HG03575 (cell line): ENCODE data around the gene ZHX3.

ENCODE experiments used
- ATAC-seq: cut with Tn5 transposase; IDR thresholded peaks from one replicate; pipeline ENCODE4 v1.9.1; 2021; ENCODE audit not compliant: unreplicated experiment, insufficient number of reproducible peaks, low FRiP score; ENCODE audit errors: extremely low read depth

The ZHX3 gene

DNA sequence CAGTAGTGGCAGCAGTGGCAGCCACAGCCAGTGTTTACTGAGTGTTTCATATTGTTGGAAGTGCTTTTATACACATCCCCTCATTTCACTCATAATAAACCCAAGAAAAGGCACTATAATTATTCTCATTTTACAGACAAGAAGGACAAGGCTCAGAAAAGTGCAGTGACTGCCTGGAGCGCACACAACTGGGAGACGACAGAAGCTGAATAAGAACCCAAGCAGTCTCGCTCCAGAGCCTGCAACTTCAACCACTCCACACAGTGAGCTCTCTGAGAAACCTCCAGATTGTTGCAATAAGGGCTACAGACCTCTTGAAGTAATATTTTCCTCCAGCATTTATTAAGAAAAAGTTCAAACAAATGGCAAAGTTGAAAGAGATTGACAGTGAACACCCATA lies 103.3 kb downstream of the ZHX3 start:
- ATAC-seq: no peak

DNA sequence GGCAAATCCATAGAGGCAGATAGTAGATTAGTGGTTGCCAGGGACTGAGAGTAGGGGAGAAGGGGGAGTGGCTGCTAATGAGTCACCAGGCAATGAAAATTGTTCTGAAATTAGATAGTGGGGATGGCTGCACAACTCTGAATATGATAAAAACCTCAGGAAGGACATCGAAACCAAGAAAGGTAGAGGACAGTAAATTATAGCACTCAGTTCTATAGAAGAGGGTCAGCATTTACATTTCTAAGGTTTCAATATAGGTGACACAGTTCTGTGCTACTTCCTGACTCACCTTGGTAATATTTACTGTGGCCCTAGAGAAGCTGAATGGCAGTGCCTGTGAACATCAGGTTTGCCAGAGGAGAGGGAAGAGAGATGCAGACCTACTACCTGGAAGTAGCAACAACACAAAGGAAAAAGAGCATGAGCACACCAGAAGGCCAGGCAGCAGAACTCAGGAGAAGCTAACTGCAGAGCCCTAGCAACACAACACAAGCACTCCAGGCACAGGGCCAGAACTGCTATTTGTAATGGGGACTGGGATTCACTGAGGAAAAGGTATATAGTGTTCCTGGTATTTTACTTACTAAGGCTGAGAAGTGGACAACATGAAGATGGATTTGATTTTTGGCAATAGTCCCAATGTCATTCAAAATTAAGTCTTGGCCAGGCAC lies 104.2 kb downstream of the ZHX3 start:
- no peak for ATAC-seq

DNA sequence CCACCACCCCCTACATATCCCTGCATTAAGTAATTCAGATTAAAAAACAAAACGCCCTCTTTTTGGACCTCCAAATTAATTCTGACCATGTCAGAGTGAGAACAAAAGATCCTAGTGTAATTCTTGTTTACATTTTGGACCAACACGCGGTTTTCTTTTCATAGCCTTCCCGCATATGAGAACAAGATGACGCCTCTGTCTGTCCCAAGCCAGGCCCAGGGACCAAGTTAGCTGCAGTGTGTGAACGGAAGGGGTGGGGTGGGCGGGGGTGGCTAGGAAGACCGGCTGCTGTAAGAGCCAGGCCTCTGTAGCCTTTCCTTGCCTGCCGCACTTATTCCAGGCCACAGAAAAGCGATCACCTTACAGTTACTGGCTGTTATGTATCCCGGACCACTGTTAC lies 112.2 kb downstream of the ZHX3 start:
- ATAC-seq: no peak

DNA sequence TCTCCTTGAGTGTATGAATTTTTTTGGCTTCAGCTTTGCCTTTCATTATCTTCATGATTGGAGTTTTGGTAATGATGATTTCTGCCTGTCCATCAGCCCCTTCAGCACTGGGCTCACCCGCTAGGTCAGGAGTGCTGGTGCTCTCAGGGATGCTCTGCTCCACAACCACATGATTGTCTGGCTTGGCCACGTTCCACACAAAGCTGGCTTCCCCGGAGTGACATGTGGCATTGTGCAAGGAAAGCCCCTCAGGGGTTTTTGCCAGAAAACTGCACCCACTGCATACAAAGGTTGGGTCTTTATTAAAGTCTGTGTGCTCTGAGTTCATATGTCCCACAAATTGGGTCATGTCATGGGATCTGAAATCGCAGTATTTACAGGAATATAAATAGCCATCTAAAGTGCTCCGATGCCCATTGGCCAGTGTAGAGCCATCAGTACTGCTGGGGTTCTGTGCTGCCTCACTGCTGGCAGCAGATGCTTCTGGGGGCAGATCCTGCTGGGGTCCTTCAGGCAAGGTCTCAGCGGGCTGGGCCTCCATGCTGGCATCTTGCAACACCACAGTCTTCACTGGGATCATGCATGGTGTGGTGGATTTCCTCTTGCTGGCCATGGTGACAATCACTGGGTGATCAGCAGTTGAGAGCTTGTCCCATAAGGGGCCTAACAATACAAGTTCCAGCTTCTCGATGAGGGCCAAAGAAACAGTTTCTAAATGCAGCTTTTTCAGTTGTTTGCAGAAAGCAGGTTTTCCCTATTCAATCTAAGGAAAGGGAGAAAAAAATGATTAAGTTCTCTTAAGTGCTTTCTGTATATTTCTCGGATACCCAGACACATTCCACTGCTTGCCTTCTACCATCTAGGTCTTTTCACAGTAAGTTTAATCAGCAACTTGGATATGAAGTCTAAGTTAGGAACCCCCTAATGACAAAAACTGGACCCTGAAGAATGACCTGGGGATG lies 112.9 kb downstream of the ZHX3 start:
- no peak for ATAC-seq

DNA sequence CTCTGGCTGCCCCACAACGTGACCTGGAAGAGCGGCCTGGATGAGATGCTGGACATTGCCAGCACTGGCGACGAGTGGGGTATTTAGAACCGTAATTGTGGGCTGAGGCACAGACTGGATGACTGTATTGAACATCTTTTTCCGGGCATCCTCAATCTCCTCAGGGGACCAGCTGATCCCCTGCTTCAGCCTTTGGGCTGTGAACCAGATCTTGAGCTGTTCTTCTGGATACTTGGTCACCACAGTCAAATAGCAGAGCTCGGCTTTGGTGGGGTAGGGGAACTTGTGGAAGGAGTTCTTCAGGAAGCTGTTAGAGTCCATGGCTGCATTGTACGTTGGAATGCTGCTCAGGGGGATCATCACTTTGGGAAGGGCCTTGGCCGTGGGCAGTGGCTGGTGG lies 113.9 kb downstream of the ZHX3 start:
- no peak for ATAC-seq

DNA sequence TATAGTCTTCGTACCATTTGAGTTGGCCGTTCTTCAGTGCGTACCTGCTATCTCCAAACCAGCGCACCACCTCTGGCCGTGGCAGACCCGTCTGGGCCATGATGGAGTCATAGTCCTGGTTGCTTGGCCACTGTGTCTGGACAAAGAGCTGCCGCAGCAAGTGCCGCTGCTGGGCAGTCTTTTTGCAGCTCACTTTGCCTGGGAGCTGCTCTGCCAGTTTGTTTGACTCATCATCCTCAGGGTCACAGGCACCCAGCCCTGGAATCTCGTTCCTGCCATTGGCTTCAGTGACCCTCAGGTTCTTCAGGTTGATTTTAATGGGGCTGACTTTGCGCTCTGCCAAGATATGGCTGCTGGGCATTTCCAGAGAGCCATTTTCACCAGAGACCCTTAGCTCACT lies 115.1 kb downstream of the ZHX3 start:
- no peak for ATAC-seq

DNA sequence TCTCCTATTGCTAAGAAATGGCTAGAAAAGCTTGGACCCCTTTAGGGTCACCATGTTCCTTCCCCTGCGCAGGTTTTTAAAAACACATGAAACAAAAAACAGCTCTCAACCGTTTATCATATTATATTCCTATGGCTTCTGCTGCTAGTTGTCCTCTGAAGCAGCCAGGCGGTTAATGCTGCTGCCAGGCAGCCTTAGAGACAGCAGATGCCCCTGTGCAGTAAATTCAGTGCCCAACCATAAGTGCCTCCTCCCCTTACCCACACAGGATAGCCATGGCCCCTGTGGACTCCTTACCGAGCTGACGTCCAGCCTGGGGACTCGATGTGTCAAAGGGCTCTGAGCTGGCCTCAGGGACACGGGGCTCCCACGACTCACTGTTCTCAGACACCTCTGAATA lies 115.8 kb downstream of the ZHX3 start:
- no peak for ATAC-seq

DNA sequence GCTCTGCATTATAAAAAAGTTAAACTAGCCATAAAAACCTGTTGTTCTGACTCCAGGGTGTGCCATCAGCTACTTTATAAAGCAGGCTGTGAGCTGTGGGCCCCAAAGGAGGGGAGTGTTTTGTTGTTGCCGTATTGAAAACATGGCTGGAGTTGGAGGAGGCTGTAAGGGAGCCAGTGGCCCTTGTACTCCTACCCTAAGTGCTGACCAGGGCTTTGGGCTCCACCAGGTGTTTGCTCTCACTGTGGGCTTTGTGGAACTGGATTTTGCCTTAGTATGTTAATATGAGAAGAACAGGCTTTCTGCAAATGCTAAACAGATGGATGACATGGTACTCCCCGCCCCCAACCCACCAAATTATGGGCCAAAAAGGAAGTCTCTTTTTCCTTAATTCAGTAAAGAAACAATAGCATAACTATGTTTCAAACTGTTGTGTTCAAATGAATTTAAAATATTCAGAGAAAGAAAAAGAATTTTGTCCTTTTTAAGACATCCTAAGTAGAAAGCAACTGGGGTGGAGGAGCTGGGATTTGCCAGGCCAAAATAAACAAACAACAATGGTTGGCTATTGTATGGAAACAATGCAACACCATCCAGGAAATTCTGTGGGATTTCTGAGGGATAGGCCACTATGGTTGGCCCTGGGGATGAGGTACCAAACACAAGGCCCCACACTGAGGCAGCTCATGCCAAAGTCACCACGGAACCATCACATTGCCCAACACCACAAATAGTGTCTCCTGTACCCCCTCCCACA lies 116.9 kb downstream of the ZHX3 start:
- ATAC-seq: no peak

DNA sequence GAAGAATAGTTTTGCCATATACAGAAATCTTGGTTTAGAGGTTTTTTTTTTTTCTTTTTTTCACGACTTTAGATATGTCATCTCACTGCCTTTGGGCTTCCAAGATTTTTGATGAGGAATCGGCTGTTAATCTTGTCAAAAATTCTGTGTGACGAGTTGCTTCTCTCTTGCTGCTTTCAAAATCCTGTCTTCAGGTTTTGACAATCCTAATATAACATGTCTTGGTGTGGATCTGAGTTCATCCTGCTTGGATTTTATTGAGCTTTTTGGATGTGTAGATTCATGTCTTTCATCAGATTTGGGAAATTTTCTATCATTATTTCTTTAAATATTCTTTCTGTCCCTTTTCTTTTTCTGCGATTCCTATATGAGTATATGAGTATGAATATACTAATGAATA lies 119.1 kb downstream of the ZHX3 start:
- ATAC-seq: no peak

DNA sequence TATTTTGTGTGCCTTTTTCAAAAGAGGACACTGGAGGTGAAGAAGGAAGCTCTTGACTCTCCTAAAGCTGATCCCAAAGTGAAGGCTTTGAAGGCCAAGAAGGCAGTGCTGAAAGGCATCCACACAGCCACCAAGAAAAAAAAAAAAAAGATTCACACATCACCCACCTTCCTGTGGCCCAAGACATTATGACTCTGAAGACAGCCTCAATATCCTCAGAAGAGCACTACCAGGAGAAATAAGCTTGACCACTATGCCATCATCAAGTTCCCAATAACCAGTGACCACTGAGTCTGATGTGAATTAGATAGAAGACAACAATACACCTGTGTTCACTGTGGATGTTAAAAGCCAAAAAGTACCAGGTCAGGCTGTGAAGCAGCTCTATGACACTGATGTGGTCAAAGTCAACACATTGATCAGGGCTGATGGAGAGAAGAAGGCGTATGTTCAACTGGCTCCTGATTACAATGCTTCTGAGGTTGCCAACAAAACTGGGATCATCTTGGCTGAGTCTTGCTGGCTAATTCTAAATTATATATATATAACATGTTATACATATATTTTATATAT lies 120.8 kb downstream of the ZHX3 start:
- no peak for ATAC-seq

DNA sequence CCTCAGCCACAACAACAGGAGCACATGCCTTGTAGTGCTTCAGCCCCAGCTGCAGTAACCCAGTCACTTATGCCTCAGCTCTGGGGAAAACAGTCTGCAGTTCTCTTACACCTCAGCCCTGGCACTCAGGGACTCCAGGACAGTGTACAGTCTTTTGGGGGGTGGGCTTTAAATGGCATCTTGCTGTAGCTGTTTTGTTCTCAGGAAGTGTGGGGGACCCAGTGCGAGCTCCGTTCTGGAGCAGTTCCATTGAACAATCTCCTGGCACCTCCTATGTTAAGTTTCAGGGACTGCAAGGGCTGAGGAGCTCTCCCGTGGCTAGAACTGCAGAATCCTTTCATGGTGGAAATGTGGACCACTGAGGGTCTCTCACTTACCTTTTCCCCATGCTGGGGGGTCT lies 125.0 kb downstream of the ZHX3 start:
- no peak for ATAC-seq

DNA sequence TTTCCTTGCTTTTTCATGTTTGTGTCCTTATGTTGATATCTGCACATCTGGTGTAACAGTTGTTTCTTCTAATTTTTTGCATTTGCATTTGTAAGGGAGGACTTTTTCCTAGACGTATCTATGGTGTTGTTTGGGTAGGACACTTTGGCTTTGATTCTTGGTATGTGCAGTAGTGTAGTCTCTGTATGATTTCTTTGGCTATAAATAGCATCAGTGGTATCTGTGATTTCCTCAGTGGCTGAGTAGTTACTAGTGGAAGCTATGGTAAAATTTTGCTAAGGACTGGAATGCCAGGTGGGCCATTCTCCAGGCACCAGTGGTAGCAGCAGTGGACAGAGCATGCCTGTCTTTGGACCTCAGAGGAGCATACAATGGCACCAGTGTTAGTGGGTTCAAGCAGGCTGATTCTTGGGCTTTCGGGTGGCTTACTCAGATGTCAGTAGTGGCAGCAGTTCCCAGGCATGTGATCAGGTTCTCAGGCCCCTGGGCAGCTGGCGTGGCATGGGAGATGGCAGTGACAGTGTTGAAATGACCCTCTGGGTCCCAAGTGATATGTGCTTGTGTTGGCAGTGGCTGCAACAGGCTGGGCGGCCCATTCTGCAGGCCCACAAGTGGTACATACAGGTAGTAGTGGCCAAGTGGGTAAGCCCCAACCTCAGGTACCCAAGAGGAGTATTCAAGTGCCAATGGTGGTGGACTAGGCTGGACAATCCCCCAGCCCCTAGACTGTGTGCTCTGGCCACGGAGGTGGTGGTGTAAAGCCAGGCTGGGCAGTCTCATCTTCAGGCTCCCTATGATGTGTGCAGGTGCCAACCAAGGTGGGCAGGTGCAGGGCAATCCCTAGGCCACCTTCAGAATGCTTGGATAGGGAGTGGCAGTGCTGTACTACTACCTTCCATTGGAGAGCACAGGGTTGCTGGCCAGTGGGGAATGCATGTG lies 125.7 kb downstream of the ZHX3 start:
- no peak for ATAC-seq

DNA sequence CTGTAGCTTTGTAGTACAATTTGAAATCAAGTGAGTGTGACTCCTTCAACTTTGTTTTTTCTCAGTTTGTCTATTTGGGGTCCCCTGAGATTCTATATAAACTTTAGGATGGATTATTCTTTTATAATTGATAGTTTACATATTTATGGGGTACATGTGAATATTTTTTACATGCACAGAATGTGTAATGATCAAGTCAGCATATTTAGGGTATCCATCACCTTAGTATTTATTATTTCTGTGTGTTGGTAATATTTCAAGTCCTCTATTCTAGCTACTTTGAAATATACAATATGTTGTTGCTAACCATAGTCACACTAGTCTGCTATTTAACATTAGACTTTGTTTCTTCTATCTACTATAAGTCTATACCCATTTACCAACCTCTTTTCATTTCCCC lies 129.9 kb downstream of the ZHX3 start:
- ATAC-seq: no peak

DNA sequence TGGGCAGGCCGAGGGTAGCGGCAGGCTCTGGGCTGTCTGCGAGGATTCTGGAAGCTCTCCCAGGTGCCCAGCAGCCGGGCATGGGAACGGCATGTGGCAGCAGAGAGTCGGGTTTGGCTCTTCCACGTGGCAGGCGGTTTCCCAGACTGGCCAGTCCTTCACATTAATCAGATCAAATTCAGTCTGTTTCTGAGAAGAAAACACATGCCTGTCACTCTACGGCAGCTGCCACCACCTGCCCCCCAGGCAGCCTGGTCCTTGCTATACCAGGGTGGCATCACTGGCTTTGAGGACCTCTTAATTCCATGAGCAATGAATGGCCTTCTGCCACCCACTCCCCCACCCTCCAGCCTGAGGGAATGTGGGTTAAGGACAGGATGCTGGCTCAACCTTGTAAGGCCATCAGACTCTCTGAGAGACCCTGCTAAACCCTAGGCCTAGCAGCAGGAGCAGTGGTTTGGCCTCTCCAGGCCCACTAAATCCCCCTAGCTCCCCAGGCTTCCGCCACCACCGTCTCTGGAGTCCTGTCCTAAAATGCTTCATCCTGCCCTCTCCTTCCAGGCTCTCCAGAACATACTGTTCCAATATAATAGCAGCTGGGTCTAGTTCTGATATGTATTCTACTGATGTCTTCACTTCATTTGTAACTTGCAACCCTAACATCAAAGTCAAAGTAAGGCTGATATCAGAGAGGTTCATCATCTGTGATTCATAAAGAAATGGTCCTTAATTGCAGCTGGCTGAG lies 132.3 kb downstream of the ZHX3 start:
- ATAC-seq: no peak

DNA sequence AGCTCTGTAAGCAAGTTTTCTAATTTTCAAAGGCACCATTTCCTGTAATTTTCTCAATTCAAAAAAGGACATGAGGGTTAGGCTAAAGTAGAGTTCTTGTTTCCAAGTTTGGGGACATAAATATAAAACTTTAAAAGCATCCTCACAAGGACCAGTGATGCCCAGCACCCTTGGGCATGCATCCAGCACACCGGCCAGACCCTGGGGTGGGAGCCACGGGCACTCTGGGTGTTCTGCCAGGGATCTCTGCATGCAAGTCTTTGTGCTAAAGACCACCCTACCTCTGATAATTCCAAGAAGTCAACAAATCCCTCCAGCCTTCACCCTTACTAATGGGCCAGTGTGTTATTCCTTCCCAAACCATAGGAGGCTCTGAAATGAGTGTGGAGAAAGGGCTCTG lies 133.7 kb downstream of the ZHX3 start:
- no peak for ATAC-seq

DNA sequence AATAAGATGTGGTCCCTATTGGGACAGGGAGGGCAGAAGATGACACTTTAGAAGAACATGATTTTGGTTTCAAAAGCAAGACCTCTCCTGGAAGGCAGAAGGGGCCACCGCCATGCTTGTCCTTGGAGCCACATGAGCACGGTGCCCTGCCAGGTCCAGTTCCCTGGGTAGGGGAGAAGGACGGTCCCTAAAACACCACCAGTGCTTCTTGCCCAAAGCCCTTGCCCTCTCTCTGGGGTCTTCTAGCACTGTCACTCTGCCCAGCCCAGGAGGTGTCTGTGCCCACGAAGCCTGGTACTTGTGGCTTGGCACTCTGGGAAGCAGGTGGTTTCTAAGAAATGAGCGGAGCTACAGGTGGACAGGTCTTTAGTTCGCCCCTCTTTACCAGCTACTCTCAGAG lies 134.1 kb downstream of the ZHX3 start:
- no peak for ATAC-seq

DNA sequence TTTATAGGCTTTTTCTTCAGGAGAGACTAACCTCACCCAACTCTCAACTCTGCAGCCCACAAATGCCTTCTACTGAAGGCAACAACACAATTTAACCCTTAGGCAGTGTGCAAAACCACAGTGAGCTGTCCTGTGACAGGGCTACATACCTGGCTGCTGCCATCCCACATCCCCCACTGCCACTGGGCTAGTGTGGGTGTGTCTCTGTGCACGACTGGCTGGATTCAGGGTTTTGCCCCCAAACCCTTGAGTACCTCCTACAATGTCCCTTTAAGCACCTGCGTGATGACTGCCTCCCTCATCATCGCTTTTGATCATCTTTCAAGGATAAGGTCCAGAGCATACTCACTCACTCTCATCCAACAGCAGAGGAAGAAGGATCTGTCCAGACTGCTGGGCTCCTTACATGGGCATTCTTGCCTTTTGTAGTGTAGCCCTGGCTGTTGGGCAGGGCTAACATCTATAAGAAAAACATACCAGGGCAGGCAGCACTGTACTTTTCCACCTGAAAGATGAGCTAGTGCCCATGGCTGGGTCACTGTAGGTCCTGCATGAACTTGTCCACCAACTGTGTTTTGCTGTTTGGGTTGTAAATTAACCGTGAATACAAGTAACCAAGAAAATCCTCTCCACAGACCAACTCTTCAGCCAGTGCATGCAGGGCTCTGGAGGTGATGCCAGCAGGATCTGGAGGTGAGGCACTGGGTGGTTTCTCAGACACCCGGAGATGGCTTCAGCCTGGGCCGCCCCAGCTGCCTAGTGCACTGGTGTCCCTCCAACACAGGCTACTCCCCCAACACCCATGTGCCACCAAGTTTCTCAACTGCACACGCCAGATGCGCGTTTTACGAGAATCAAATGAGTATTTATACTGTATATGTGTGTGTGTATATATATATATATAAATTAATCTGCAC lies 135.0 kb downstream of the ZHX3 start:
- ATAC-seq: no peak
